ENCODE measurements around the gene KLHDC9.
A peak's percentile ranks its signal among the peaks of the same experiment; 100 is the strongest.

Gene KLHDC9

DNA sequence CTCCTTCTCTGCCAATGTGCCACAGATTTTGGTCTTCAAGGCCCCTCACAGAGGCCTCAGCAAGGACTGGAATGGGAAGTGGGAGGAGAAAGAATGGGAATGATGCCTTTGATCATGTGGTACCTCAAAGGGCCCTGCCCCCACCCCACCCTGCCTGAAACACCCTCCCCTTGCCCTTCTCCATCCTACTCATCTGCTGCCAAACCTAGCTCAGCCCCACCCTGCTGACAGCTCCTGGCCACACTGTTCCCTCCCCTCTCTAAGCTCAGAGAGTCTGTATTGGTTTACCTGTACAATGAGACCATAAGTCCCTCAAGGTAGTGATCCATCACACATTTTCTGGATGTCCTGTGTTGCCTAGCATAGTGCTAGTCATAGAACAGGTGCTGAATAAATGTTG, 21.8 kb upstream of the KLHDC9 start:
- DNase-seq, result no peak
- Histone ChIP-seq H3K36me3 (ENCODE audit: control insufficient read depth in 1 of 2, insufficient read depth in 2 of 2, low read depth in 1 of 2, low read length in 2 of 2) (no peaks in the 10 kb centered on the region), H4K91ac (ENCODE audit: low read length) (no peak overlapping the region), H3K4me1 (ENCODE audit: control insufficient read depth, insufficient read depth, low read depth, low read length) (peaks cover under 1% of the 10 kb centered on the region), H3K4me2 (ENCODE audit: low read length, poor library complexity, severe bottlenecking) (no peak overlapping the region), H3K4ac (ENCODE audit: low read depth in 1 of 2, low read length in 2 of 2) (no peak overlapping the region), H3K27me3 (ENCODE audit: control insufficient read depth in 1 of 2, insufficient read depth in 1 of 2, low read length in 2 of 2) (no peaks in the 10 kb centered on the region), H3K9me3 (ENCODE audit: control insufficient read depth, low read length) (no peaks in the 10 kb centered on the region), H3K79me1 (replicated peaks; ENCODE audit: low read length, poor library complexity, severe bottlenecking) (no peaks in the 10 kb centered on the region), H3K23ac (ENCODE audit: low read length in 2 of 2) (no peak overlapping the region), H2AK5ac (ENCODE audit: low read length, severe bottlenecking) (no peak overlapping the region), H3K18ac (ENCODE audit: low read depth in 1 of 2, low read length in 2 of 2) (no peak overlapping the region), H2BK15ac (ENCODE audit: low read depth, poor library complexity, severe bottlenecking) (no peak overlapping the region), H3K4me3 (ENCODE audit: insufficient read depth in 1 of 2, low read depth in 1 of 2, low read length in 2 of 2) (no peak overlapping the region), H3K14ac (ENCODE audit: low read length in 2 of 2) (peak overlapping the region in 1 of 2 experiments; percentile 9), H2AFZ (ENCODE audit: low read depth, low read length) (no peak overlapping the region), H2BK5ac (ENCODE audit: low read depth, low read length, poor library complexity, severe bottlenecking) (no peak overlapping the region), H2BK12ac (ENCODE audit: low read length in 2 of 2) (no peak overlapping the region), H2BK120ac (ENCODE audit: low read depth, low read length) (no peak overlapping the region), H3K27ac (ENCODE audit: low read length, poor library complexity, severe bottlenecking) (no peak overlapping the region), H4K8ac (ENCODE audit: low read length) (no peak overlapping the region), H3K9ac (ENCODE audit: low read length) (no peak overlapping the region)

DNA sequence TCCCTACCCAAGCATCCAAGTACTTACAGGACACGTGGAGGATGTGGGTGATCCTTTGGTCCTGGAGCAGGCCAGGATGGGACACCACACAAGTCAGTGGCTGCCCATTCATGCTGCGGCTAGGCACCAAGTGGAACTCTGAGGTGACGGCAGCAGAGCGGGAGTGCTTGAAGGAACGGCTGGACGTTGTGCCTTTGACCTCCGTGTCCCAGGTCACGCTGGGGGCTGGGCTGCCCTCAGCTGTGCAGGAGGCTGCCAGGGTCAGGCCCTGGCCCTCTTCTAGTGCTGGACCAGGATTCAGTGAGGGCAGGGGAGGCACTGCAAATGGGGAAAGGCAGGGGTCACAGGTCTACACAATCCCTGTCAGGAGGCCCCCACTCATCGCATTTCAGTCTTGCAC, 20.7 kb upstream of the KLHDC9 start:
- 81% methylated on average over 8 of the region's 9 CpGs for WGBS
- Histone ChIP-seq H2BK5ac (ENCODE audit: low read depth, low read length, poor library complexity, severe bottlenecking) (no peak overlapping the region), H3K4me2 (ENCODE audit: low read length, poor library complexity, severe bottlenecking) (no peak overlapping the region), H2AK5ac (ENCODE audit: low read length, severe bottlenecking) (no peak overlapping the region), H3K9me3 (ENCODE audit: control insufficient read depth, low read length) (no peaks in the 10 kb centered on the region), H2BK120ac (ENCODE audit: low read depth, low read length) (no peak overlapping the region), H4K8ac (ENCODE audit: low read length) (peak overlapping the region; percentile 32), H2BK15ac (ENCODE audit: low read depth, poor library complexity, severe bottlenecking) (no peak overlapping the region), H3K79me1 (replicated peaks; ENCODE audit: low read length, poor library complexity, severe bottlenecking) (no peaks in the 10 kb centered on the region), H3K4me3 (ENCODE audit: insufficient read depth in 1 of 2, low read depth in 1 of 2, low read length in 2 of 2) (no peak overlapping the region), H3K14ac (ENCODE audit: low read length in 2 of 2) (no peak overlapping the region), H3K27me3 (ENCODE audit: control insufficient read depth in 1 of 2, insufficient read depth in 1 of 2, low read length in 2 of 2) (no peaks in the 10 kb centered on the region), H3K18ac (ENCODE audit: low read depth in 1 of 2, low read length in 2 of 2) (no peak overlapping the region), H4K91ac (ENCODE audit: low read length) (peak overlapping the region; percentile 43), H3K36me3 (ENCODE audit: control insufficient read depth in 1 of 2, insufficient read depth in 2 of 2, low read depth in 1 of 2, low read length in 2 of 2) (no peaks in the 10 kb centered on the region), H3K9ac (ENCODE audit: low read length) (no peak overlapping the region), H3K4me1 (ENCODE audit: control insufficient read depth, insufficient read depth, low read depth, low read length) (peaks cover 2% of the 10 kb centered on the region), H3K4ac (ENCODE audit: low read depth in 1 of 2, low read length in 2 of 2) (peak overlapping the region in 1 of 2 experiments; percentile 84), H3K23ac (ENCODE audit: low read length in 2 of 2) (no peak overlapping the region), H2AFZ (ENCODE audit: low read depth, low read length) (no peak overlapping the region), H3K27ac (ENCODE audit: low read length, poor library complexity, severe bottlenecking) (no peak overlapping the region), H2BK12ac (ENCODE audit: low read length in 2 of 2) (no peak overlapping the region)
- DNase-seq, result no peak

DNA sequence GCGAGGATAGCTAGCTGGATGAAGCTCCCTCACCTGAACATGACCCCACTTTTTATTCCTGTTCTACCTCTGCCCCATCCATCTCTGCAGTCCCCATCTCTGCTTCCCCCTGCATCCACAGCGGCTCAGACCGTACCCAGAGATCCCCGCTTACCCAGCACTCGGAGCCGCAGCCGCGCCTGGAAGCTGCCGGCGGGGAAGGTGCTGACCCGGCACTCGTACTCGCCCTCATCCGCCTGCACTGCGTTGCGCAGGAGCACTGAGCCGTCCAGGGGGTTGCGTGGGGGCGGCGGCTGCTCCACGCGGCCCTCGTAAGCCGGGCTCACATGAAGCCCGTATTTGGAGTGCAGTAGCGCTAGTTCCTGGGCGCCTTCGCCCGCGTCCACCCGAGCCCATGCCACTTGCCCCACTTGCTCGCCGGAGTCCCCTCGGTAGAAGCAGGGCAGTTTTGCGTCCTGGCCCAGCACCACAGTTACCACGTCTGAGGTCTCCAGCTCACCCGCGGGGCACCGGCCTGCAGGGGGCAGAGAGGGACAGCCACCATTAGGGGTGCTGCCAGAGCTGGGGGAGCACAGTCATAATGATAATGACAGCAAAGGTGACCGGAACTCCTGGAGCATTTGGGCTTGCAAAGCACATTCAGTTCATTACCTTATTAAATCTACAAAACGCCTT, 18.6 kb upstream of the KLHDC9 start:
- H4K91ac ChIP-seq (ENCODE audit: low read length), result no peak overlapping the region
- H2AFZ ChIP-seq (ENCODE audit: low read depth, low read length), result no peak overlapping the region
- no peak overlapping the region for H3K23ac ChIP-seq (ENCODE audit: low read length in 2 of 2)
- DNase-seq, result no peak
- no peaks in the 10 kb centered on the region for H3K27me3 ChIP-seq (ENCODE audit: control insufficient read depth in 1 of 2, insufficient read depth in 1 of 2, low read length in 2 of 2)
- no peak overlapping the region for H3K27ac ChIP-seq (ENCODE audit: low read length, poor library complexity, severe bottlenecking)
- H2BK120ac ChIP-seq (ENCODE audit: low read depth, low read length), result no peak overlapping the region
- no peak overlapping the region for H3K4me3 ChIP-seq (ENCODE audit: insufficient read depth in 1 of 2, low read depth in 1 of 2, low read length in 2 of 2)
- H3K4ac ChIP-seq (ENCODE audit: low read depth in 1 of 2, low read length in 2 of 2), result no peak overlapping the region
- H3K9ac ChIP-seq (ENCODE audit: low read length), result no peak overlapping the region
- H3K4me1 ChIP-seq (ENCODE audit: control insufficient read depth, insufficient read depth, low read depth, low read length), result peaks cover 13% of the 10 kb centered on the region
- H3K9me3 ChIP-seq (ENCODE audit: control insufficient read depth, low read length), result no peaks in the 10 kb centered on the region
- H4K8ac ChIP-seq (ENCODE audit: low read length), result peak overlapping the region; percentile 55
- 91% methylated on average over 41 of the region's 41 CpGs for WGBS
- no peak overlapping the region for H2BK12ac ChIP-seq (ENCODE audit: low read length in 2 of 2)
- H3K14ac ChIP-seq (ENCODE audit: low read length in 2 of 2), result no peak overlapping the region
- H3K4me2 ChIP-seq (ENCODE audit: low read length, poor library complexity, severe bottlenecking), result no peak overlapping the region
- no peak overlapping the region for H2AK5ac ChIP-seq (ENCODE audit: low read length, severe bottlenecking)
- no peak overlapping the region for H2BK5ac ChIP-seq (ENCODE audit: low read depth, low read length, poor library complexity, severe bottlenecking)
- peak overlapping the region; percentile 85 for H2BK15ac ChIP-seq (ENCODE audit: low read depth, poor library complexity, severe bottlenecking)
- H3K36me3 ChIP-seq (ENCODE audit: control insufficient read depth in 1 of 2, insufficient read depth in 2 of 2, low read depth in 1 of 2, low read length in 2 of 2), result no peaks in the 10 kb centered on the region
- no peaks in the 10 kb centered on the region for H3K79me1 ChIP-seq (replicated peaks; ENCODE audit: low read length, poor library complexity, severe bottlenecking)
- H3K18ac ChIP-seq (ENCODE audit: low read depth in 1 of 2, low read length in 2 of 2), result no peak overlapping the region

DNA sequence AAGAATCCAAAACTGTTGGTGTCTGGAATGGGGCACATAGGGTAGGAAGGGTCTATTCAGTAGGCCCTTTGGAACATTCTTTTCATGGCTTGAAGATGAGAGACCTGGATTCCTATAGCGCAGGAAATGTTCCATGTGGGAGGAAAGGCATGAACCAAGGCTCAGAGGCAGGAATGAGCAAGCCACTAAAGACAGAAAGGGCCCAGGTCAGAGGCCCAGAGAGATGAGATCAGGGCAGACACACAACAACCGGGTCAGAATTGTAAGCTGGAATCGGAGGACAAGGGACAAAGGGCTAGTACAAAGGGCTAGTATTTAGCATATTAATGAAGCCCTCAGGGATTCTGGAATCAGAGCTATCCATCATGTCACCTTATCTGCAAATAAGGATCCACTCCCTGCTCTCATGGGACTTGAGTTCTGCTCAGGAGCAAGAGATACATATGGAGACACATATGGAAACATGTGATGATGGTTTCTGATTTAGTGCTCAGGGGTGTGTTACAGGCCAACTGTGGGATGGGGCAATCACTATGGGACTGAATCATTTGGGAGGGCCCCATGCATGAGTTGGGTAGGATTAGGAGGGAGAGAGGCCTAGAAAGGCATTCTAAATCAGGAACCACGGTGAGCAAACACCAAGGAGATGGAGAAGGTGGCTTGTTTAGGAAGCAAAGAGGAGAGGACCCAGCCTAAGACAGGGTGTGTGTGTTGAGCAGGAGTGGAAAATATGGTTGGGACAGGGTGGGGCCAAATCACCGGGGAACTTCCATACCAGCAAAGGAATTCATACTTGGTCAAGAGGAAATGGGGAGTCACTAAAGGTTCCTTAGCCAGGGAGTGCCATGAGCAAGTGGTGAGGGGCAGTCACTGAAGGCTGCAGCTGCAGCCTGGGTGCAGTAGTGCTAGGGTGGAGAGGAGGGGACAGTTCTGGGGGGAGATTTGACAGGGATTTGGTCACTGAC, 17.4 kb upstream of the KLHDC9 start:
- H3K79me1 ChIP-seq (replicated peaks; ENCODE audit: low read length, poor library complexity, severe bottlenecking), result no peaks in the 10 kb centered on the region

More for the DNA sequence above, 17.4 kb upstream of the KLHDC9 start:
- WGBS, result 67% methylated on average over 4 of the region's 5 CpGs
- Histone ChIP-seq H3K9ac (ENCODE audit: low read length) (no peak overlapping the region), H2BK12ac (ENCODE audit: low read length in 2 of 2) (no peak overlapping the region), H3K27me3 (ENCODE audit: control insufficient read depth in 1 of 2, insufficient read depth in 1 of 2, low read length in 2 of 2) (no peaks in the 10 kb centered on the region), H2BK5ac (ENCODE audit: low read depth, low read length, poor library complexity, severe bottlenecking) (no peak overlapping the region), H3K27ac (ENCODE audit: low read length, poor library complexity, severe bottlenecking) (no peak overlapping the region), H2BK15ac (ENCODE audit: low read depth, poor library complexity, severe bottlenecking) (peak overlapping the region; percentile 36), H3K4me3 (ENCODE audit: insufficient read depth in 1 of 2, low read depth in 1 of 2, low read length in 2 of 2) (no peak overlapping the region), H3K4me1 (ENCODE audit: control insufficient read depth, insufficient read depth, low read depth, low read length) (peaks cover 23% of the 10 kb centered on the region), H3K14ac (ENCODE audit: low read length in 2 of 2) (peak overlapping the region in 1 of 2 experiments; percentile 10), H2BK120ac (ENCODE audit: low read depth, low read length) (no peak overlapping the region), H3K4ac (ENCODE audit: low read depth in 1 of 2, low read length in 2 of 2) (no peak overlapping the region), H4K8ac (ENCODE audit: low read length) (no peak overlapping the region), H3K4me2 (ENCODE audit: low read length, poor library complexity, severe bottlenecking) (no peak overlapping the region), H2AK5ac (ENCODE audit: low read length, severe bottlenecking) (no peak overlapping the region), H3K36me3 (ENCODE audit: control insufficient read depth in 1 of 2, insufficient read depth in 2 of 2, low read depth in 1 of 2, low read length in 2 of 2) (no peaks in the 10 kb centered on the region), H2AFZ (ENCODE audit: low read depth, low read length) (no peak overlapping the region), H4K91ac (ENCODE audit: low read length) (peak overlapping the region; percentile 67), H3K9me3 (ENCODE audit: control insufficient read depth, low read length) (no peaks in the 10 kb centered on the region), H3K18ac (ENCODE audit: low read depth in 1 of 2, low read length in 2 of 2) (no peak overlapping the region), H3K23ac (ENCODE audit: low read length in 2 of 2) (no peak overlapping the region)
- DNase-seq, result no peak
